ENCODE measurements around the gene ZNF438.

ZNF438 gene

GRCh38 chr10:31011665-31012022, 20.0 kb downstream of the ZNF438 start:
- Mint-ChIP-seq H3K27me3 (no peaks in the 10 kb centered on the region), H3K4me1 (peaks cover 6% of the 10 kb centered on the region), H3K4me3 (no peak overlapping the region), H3K27ac (no peak overlapping the region), H3K36me3 (no peaks in the 10 kb centered on the region), H3K9me3 (no peaks in the 10 kb centered on the region)
- DNase-seq = no peak
- CTCF ChIA-PET = no interaction called here

- Mint-ChIP-seq H3K9me3 (no peaks in the 10 kb centered on the region), H3K27ac (no peak overlapping the region), H3K4me3 (no peak overlapping the region), H3K4me1 (peaks cover 6% of the 10 kb centered on the region), H3K36me3 (no peaks in the 10 kb centered on the region), H3K27me3 (no peaks in the 10 kb centered on the region)
- DNase-seq = no peak
- CTCF ChIA-PET = no interaction called here
Observed at GRCh38 chr10:31011017-31011664, 20.5 kb downstream of the ZNF438 start.

GRCh38 chr10:31010062-31010461, 21.6 kb downstream of the ZNF438 start:
- H3K36me3 Mint-ChIP-seq = no peaks in the 10 kb centered on the region
- no peaks in the 10 kb centered on the region for H3K27me3 Mint-ChIP-seq
- peaks cover 8% of the 10 kb centered on the region for H3K4me1 Mint-ChIP-seq
- H3K27ac Mint-ChIP-seq = no peak overlapping the region
- no peak overlapping the region for H3K4me3 Mint-ChIP-seq
- CTCF ChIA-PET = no interaction called here
- no peak for DNase-seq
- no peaks in the 10 kb centered on the region for H3K9me3 Mint-ChIP-seq

- DNase-seq = no peak
- H3K27ac Mint-ChIP-seq = no peak overlapping the region
- H3K27me3 Mint-ChIP-seq = no peaks in the 10 kb centered on the region
- H3K4me1 Mint-ChIP-seq = peaks cover 14% of the 10 kb centered on the region
- no peaks in the 10 kb centered on the region for H3K36me3 Mint-ChIP-seq
- no peaks in the 10 kb centered on the region for H3K9me3 Mint-ChIP-seq
- no peak overlapping the region for H3K4me3 Mint-ChIP-seq
- CTCF ChIA-PET = no interaction called here
Observed at GRCh38 chr10:31005895-31006294, 25.8 kb downstream of the ZNF438 start.

GRCh38 chr10:31004611-31005193, 27.0 kb downstream of the ZNF438 start:
- Mint-ChIP-seq H3K9me3 (no peaks in the 10 kb centered on the region), H3K4me3 (no peak overlapping the region), H3K27me3 (no peaks in the 10 kb centered on the region), H3K27ac (no peak overlapping the region), H3K4me1 (peaks cover 17% of the 10 kb centered on the region), H3K36me3 (no peaks in the 10 kb centered on the region)
- DNase-seq = no peak
- CTCF ChIA-PET = no interaction called here

- Mint-ChIP-seq H3K9me3 (no peaks in the 10 kb centered on the region), H3K4me3 (no peak overlapping the region), H3K4me1 (peaks cover 37% of the 10 kb centered on the region), H3K36me3 (peaks cover 1% of the 10 kb centered on the region), H3K27ac (no peak overlapping the region), H3K27me3 (no peaks in the 10 kb centered on the region)
- no peak for DNase-seq
- CTCF ChIA-PET = no interaction called here
Observed at GRCh38 chr10:31001740-31002139, 29.9 kb downstream of the ZNF438 start.

GRCh38 chr10:31000867-31001266, 30.8 kb downstream of the ZNF438 start:
- CTCF ChIA-PET = interaction anchor here (0.6 kb wide), 2 partner anchors 115 to 282 kb away, joined by 3 read pairs; no protein-coding TSS in a partner anchor
- H3K9me3 Mint-ChIP-seq = no peaks in the 10 kb centered on the region
- no peak overlapping the region for H3K27ac Mint-ChIP-seq
- H3K27me3 Mint-ChIP-seq = no peaks in the 10 kb centered on the region
- no peak for DNase-seq
- H3K4me3 Mint-ChIP-seq = no peak overlapping the region
- H3K4me1 Mint-ChIP-seq = peaks cover 37% of the 10 kb centered on the region
- peaks cover 1% of the 10 kb centered on the region for H3K36me3 Mint-ChIP-seq

DNA sequence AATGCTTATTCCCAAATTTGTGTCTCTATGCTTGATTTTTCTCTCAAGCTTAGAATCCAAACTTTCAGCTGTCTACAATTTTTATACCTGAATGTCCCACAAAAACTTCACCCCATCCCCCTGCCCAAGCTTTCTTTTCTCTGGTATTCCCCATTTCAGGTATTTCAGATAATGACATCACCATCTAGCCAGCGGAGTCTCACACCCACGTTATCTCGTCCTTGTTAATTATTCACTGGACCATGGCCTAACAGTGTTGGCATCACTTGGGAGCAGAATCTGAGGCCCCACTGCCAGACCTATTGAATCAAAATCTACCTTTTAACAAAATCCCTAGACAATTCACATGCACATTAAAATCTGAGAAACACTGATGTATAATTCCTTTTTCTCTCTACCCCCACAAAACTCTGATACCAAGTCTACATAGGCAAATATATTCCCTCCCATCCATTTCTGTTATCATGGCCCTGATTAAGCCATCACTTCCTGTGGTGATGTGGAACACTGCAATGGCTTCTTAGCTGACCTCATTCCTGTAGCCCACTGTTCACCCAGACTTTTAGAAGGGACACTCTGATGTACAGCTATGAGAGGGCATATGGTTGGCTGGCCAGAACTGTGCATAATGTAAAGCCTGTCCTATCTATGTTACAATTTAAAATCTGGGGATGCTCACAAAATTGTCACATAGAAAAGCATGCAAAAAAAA, 31.4 kb downstream of the ZNF438 start:
- H3K27ac Mint-ChIP-seq = no peak overlapping the region
- no peak for DNase-seq
- H3K27me3 Mint-ChIP-seq = no peaks in the 10 kb centered on the region
- H3K36me3 Mint-ChIP-seq = peaks cover 1% of the 10 kb centered on the region
- H3K4me1 Mint-ChIP-seq = peaks cover 37% of the 10 kb centered on the region
- H3K9me3 Mint-ChIP-seq = peaks cover 3% of the 10 kb centered on the region
- H3K4me3 Mint-ChIP-seq = no peak overlapping the region
- CTCF ChIA-PET = interaction anchor here (0.6 to 2.8 kb wide), 3 partner anchors 14 to 282 kb away, joined by 3 to 9 read pairs (median 6); partner anchors contain the start of gene ZNF438

DNA sequence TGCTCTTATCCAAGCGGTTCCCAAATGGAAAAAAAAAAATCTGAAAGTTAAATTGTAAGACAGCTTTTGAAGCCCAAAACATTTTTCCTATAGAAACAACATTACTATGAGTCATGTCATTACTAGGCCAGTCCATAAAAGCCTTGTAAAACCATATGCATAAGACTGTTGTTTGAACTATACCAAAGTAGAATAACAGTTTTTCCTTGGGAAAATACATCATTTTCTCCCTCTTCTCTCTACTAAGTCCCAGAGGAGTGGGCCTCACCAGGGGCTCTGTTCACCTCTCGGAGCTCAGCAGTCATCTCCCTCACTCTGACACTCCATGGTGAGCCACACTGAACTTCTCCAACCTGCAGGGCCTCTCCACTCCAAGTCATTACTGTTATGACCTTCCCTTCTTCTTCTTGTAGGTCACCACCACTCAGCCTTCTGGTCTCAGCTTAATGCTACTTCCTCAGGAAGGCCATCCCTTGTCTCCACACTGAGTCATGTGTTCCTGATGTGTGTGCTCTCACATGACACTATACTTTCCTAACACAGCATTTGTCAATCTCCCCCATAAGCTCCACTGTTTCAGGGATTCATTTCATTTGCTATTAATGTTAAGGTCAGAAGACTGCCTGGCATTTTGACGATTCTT, 32.5 kb downstream of the ZNF438 start:
- Mint-ChIP-seq H3K36me3 (peaks cover 7% of the 10 kb centered on the region), H3K27me3 (no peaks in the 10 kb centered on the region), H3K4me3 (peak overlapping the region; percentile 39), H3K27ac (peak overlapping the region; percentile 65), H3K4me1 (peaks cover 27% of the 10 kb centered on the region), H3K9me3 (peaks cover 8% of the 10 kb centered on the region)
- CTCF ChIA-PET = interaction anchor here (1.4 to 2.8 kb wide), 3 partner anchors 9 to 33 kb away, joined by 6 to 9 read pairs (median 8); partner anchors contain the start of gene ZNF438
- DNase-seq = no peak

DNA sequence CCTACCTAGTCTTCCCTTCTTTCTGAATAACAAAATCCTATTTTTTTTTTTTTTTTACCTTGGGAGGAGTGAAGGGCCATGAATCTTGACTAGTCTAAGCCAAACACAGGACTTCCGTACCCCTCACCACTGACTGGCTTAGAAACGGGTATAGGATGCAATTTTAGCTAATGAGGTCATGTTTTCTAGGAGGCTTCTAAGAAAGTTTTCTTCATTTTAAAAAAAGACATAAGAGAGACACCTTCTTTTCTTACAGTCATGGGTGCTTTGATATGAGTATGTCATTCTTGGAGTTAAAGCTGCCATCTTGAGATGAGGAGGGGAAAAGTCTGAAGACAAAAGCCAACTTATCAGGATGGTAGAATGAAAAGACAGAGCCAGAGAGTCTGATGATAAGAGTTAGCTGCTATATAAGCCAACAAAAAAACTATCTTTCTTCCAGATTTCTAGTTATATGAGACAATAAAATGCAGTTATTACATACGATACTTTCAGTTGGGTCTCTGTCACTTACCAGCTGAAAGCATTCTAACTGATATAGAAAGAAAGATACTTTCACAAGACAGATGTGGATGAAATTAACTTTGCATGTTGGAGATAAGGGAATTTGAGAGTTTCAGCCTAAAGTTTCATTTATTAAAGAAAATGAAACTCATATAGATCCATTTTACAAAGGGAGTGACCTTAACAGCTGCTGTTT, 34.0 kb downstream of the ZNF438 start:
- Mint-ChIP-seq H3K27me3 (no peaks in the 10 kb centered on the region), H3K4me1 (peaks cover 23% of the 10 kb centered on the region), H3K27ac (peak overlapping the region; percentile 71), H3K4me3 (peak overlapping the region; percentile 14), H3K36me3 (peaks cover 11% of the 10 kb centered on the region), H3K9me3 (peaks cover 8% of the 10 kb centered on the region)
- DNase-seq = no peak
- CTCF ChIA-PET = interaction anchor here (0.6 to 2.8 kb wide), 4 partner anchors 11 to 771 kb away, joined by 3 to 9 read pairs (median 4); partner anchors contain the start of gene ZNF438

DNA sequence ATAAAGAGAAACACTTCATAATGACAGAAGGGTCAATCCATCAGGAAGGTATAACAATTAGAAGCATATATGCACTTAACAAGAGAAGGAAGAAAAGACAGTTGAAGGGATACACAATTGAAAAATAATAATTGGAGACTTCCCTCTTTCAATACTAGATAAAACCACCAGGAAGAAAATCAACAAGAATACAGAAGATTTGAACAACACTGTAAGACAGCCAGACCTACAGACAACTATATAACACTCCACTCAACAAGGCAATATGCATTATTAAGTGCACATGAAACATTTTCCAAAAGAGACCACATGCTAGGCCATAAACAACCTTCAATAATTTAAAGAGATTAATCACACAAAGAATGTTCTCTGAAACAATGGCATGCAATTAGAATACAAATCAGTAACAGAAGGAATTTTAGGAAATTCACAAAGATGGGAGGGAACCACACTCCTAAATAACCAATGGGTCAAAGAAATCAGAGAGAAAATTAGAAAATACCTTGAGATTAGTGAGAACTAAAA, 35.1 kb downstream of the ZNF438 start:
- DNase-seq = no peak
- H3K4me1 Mint-ChIP-seq = peaks cover 23% of the 10 kb centered on the region
- peaks cover 11% of the 10 kb centered on the region for H3K36me3 Mint-ChIP-seq
- CTCF ChIA-PET = interaction anchor here (0.7 kb wide), 1 partner anchor 9 kb away, joined by 3 read pairs; no protein-coding TSS in a partner anchor
- H3K27me3 Mint-ChIP-seq = no peaks in the 10 kb centered on the region
- H3K4me3 Mint-ChIP-seq = no peak overlapping the region
- no peak overlapping the region for H3K27ac Mint-ChIP-seq
- peaks cover 8% of the 10 kb centered on the region for H3K9me3 Mint-ChIP-seq

GRCh38 chr10:30995081-30995770, 36.4 kb downstream of the ZNF438 start:
- CTCF ChIA-PET = interaction anchor here (0.9 to 1.8 kb wide), 2 partner anchors 10 to 36 kb away, joined by 3 to 4 read pairs; partner anchors contain the start of gene ZNF438
- no peak for DNase-seq
- Mint-ChIP-seq H3K4me1 (peaks cover 22% of the 10 kb centered on the region), H3K9me3 (peaks cover 8% of the 10 kb centered on the region), H3K36me3 (peaks cover 11% of the 10 kb centered on the region), H3K4me3 (no peak overlapping the region), H3K27ac (no peak overlapping the region), H3K27me3 (no peaks in the 10 kb centered on the region)

GRCh38 chr10:30993155-30993554, 38.5 kb downstream of the ZNF438 start:
- peaks cover 8% of the 10 kb centered on the region for H3K9me3 Mint-ChIP-seq
- CTCF ChIA-PET = no interaction called here
- no peak overlapping the region for H3K4me3 Mint-ChIP-seq
- peaks cover 11% of the 10 kb centered on the region for H3K36me3 Mint-ChIP-seq
- DNase-seq = no peak
- H3K4me1 Mint-ChIP-seq = peaks cover 9% of the 10 kb centered on the region
- no peaks in the 10 kb centered on the region for H3K27me3 Mint-ChIP-seq
- no peak overlapping the region for H3K27ac Mint-ChIP-seq

Measured in activated naive CD4-positive, alpha-beta T cell treated with anti-CD3 and anti-CD28 coated beads, Interleukin-2, amount 10 ng/mL, durations not matched to agents 7 days and 5 days (primary cell).